Thymus (tissue), 11 donors: Measurements from ENCODE around the gene RALB. TPM values are rescaled to one million over a fixed set of nuclear protein-coding genes. Genes with fewer than 3 reads are reported as not detected.

Source experiments
- DNase-seq, 9 donors: peaks; one replicate each; pipeline ENCODE4 v3.0.0-alpha.2; 2013; ENCODE audit warnings: low spot score in 9 of 9, low read depth in 6 of 9, missing footprints in 1 of 9
- H3K27ac ChIP-seq, 2 donors: one replicate each; pipeline ENCODE4 v1.5.1; 2013; ENCODE audit warnings: control low read depth in 1 of 2, low read depth in 1 of 2, low read length in 1 of 2, mild to moderate bottlenecking in 1 of 2, moderate library complexity in 1 of 2
- H3K27me3 ChIP-seq, 2 donors: one replicate each; pipeline ENCODE4 v1.5.1; 2013; ENCODE audit warnings: low read length in 1 of 2; ENCODE audit not compliant: control insufficient read depth in 2 of 2, insufficient read depth in 1 of 2
- H3K36me3 ChIP-seq, 2 donors: one replicate each; pipeline ENCODE4 v1.5.1; 2013; ENCODE audit warnings: low read length in 1 of 2, mild to moderate bottlenecking in 1 of 2, moderate library complexity in 1 of 2; ENCODE audit not compliant: control insufficient read depth in 2 of 2, insufficient read depth in 2 of 2
- H3K4me1 ChIP-seq, 2 donors: one replicate each; pipeline ENCODE4 v1.5.1; 2013; ENCODE audit warnings: low read length in 2 of 2; ENCODE audit not compliant: control insufficient read depth in 2 of 2, insufficient read depth in 2 of 2
- H3K4me3 ChIP-seq, 2 donors: one replicate each; pipeline ENCODE4 v1.5.1; 2013; ENCODE audit warnings: low read length in 2 of 2, control low read depth in 1 of 2, mild to moderate bottlenecking in 1 of 2
- H3K9me3 ChIP-seq, 2 donors: one replicate each; pipeline ENCODE4 v1.5.1; 2013; ENCODE audit warnings: low read length in 1 of 2, mild to moderate bottlenecking in 1 of 2; ENCODE audit not compliant: control insufficient read depth in 2 of 2, insufficient read depth in 1 of 2
- WGBS: extraction: QIAGEN DNeasy Blood & Tissue Kit; methylation state at CpG from one replicate; pipeline ENCODE4 v1.1.7; 2013; 5-methylcytosine and 5-hydroxymethylcytosine counted together
- polyA plus RNA-seq: library from polyadenylated mRNA; stranded (reverse); fragments of 200-250 nt; gene quantifications from one replicate; pipeline ENCODE4 v1.2.3, GENCODE V29; 2013
- total RNA-seq: library from RNA; stranded (reverse); fragments of 120-200 nt; gene quantifications from one replicate; pipeline ENCODE4 v1.2.4, GENCODE V29; 2013
- donor health status: healthy.

RALB gene
- total and polyA plus RNA-seq, 2 donors: 23.5 to 32.2 TPM

GRCh38 chr2:120262150-120262549 is 9.5 kb downstream of the RALB start:
- no peak for DNase-seq
- peaks cover 0 to 15% of the 10 kb centered on the region in 2 donors for H3K4me1 ChIP-seq
- H3K27ac ChIP-seq: no peak overlapping the region
- H3K9me3 ChIP-seq: peaks cover 4 to 12% of the 10 kb centered on the region in 2 donors
- H3K4me3 ChIP-seq: no peak overlapping the region
- 59% methylated on average over 2 of the region's 2 CpGs for WGBS
- no peaks in the 10 kb centered on the region for H3K36me3 ChIP-seq
- peaks cover 0 to 2% of the 10 kb centered on the region in 2 donors for H3K27me3 ChIP-seq

DNA sequence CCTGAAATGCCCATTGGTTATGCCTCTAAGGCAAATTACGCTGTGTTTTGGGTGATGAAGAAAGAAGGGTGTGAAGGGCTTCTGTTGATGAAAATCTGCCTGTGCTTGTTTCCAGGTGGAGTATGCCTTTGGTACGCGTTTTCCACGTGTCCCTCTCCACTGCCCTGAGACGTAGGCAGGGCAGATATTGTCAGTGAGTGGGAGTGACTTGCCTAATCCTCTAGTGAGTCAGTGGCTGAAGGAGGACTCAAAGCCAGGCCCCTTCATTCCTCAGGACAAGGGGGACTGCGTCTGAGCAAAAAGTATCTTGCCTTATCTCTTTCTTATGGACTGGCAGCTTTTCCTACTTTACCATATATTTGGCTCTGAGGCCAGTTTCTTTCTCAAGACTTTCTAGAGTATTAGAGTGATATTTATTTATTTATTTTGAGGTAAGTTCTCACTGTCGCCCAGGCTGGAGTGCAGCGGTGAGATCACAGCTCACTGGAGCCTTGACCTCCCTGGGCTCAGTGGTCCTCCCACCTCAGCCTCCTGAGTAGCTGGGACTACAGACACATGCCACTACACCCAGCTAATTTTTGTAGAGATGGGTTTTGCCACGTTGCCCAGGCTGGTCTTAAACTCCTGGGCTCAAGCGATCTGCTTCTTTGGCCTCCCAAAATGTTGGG is 10.2 kb downstream of the RALB start:
- no peak for DNase-seq
- H3K27me3 ChIP-seq: peaks cover 0 to 2% of the 10 kb centered on the region in 2 donors
- H3K36me3 ChIP-seq: no peaks in the 10 kb centered on the region
- H3K4me3 ChIP-seq: no peak overlapping the region
- H3K4me1 ChIP-seq: peaks cover 0 to 15% of the 10 kb centered on the region in 2 donors
- peaks cover 4 to 12% of the 10 kb centered on the region in 2 donors for H3K9me3 ChIP-seq
- 95% methylated on average over 10 of the region's 10 CpGs for WGBS
- H3K27ac ChIP-seq: no peak overlapping the region

- H3K27ac ChIP-seq: no peak overlapping the region
- H3K36me3 ChIP-seq: no peaks in the 10 kb centered on the region
- H3K9me3 ChIP-seq: peaks cover 4 to 11% of the 10 kb centered on the region in 2 donors
- no peak for DNase-seq
- peaks cover 0 to 2% of the 10 kb centered on the region in 2 donors for H3K27me3 ChIP-seq
- 59% methylated on average over 12 of the region's 12 CpGs for WGBS
- no peak overlapping the region for H3K4me3 ChIP-seq
- peaks cover 0 to 15% of the 10 kb centered on the region in 2 donors for H3K4me1 ChIP-seq
Measured at GRCh38 chr2:120265006-120265405, 12.4 kb downstream of the RALB start.

GRCh38 chr2:120267348-120267747 is 14.7 kb downstream of the RALB start:
- H3K4me3 ChIP-seq: no peak overlapping the region
- DNase-seq: no peak
- no peaks in the 10 kb centered on the region for H3K36me3 ChIP-seq
- peaks cover 0 to 2% of the 10 kb centered on the region in 2 donors for H3K4me1 ChIP-seq
- no peaks in the 10 kb centered on the region for H3K9me3 ChIP-seq
- 95% methylated on average over 8 of the region's 8 CpGs for WGBS
- no peaks in the 10 kb centered on the region for H3K27me3 ChIP-seq
- H3K27ac ChIP-seq: no peak overlapping the region

- no peaks in the 10 kb centered on the region for H3K36me3 ChIP-seq
- H3K27me3 ChIP-seq: no peaks in the 10 kb centered on the region
- no peak overlapping the region for H3K4me3 ChIP-seq
- 79% methylated on average over 11 of the region's 11 CpGs for WGBS
- H3K9me3 ChIP-seq: no peaks in the 10 kb centered on the region
- DNase-seq: no peak
- H3K4me1 ChIP-seq: no peaks in the 10 kb centered on the region
- H3K27ac ChIP-seq: no peak overlapping the region
Measured at GRCh38 chr2:120269076-120269744, 16.6 kb downstream of the RALB start.

DNA sequence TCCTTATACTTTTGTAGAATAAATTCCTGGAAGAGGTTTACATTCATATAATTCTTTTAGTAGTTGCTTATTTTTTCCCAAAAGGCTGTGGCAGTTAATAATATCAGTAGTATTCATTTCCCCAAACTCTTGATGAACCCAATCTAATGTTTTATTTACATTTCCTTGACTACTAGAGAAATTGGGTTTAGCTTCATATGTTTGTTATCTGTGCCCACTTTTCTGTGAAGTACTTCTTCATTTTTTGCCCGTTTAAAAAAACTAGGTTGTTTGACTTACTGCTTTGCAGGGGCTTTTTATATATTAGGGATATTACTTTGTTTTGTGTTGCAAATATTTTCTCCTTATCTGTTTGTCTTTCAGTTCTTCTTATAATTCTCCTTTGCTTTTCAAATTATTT is 17.2 kb downstream of the RALB start:
- Histone ChIP-seq H3K27me3 (no peaks in the 10 kb centered on the region), H3K27ac (no peak overlapping the region), H3K4me1 (no peaks in the 10 kb centered on the region), H3K36me3 (no peaks in the 10 kb centered on the region), H3K4me3 (no peak overlapping the region), H3K9me3 (no peaks in the 10 kb centered on the region)
- 20% methylated on average over 1 of the region's 1 CpG for WGBS
- DNase-seq: no peak

- H3K27me3 ChIP-seq: no peaks in the 10 kb centered on the region
- H3K4me3 ChIP-seq: no peak overlapping the region
- DNase-seq: no peak
- peaks cover 0 to 7% of the 10 kb centered on the region in 2 donors for H3K9me3 ChIP-seq
- H3K36me3 ChIP-seq: no peaks in the 10 kb centered on the region
- H3K27ac ChIP-seq: no peak overlapping the region
- no peaks in the 10 kb centered on the region for H3K4me1 ChIP-seq
- WGBS: 98% methylated on average over 1 of the region's 1 CpG
Measured at GRCh38 chr2:120271711-120272379, 19.2 kb downstream of the RALB start.

- H3K4me1 ChIP-seq: no peaks in the 10 kb centered on the region
- 96% methylated on average over 4 of the region's 4 CpGs for WGBS
- no peak for DNase-seq
- no peaks in the 10 kb centered on the region for H3K36me3 ChIP-seq
- peaks cover 0 to 7% of the 10 kb centered on the region in 2 donors for H3K9me3 ChIP-seq
- no peak overlapping the region for H3K27ac ChIP-seq
- H3K4me3 ChIP-seq: no peak overlapping the region
- H3K27me3 ChIP-seq: no peaks in the 10 kb centered on the region
Measured at GRCh38 chr2:120272763-120273481, 20.3 kb downstream of the RALB start.
